Measurements from ENCODE around the gene GCHFR. TPM values are rescaled to one million over a fixed set of nuclear protein-coding genes. Genes with fewer than 3 reads are reported as not detected.

GCHFR gene
- total RNA-seq, 3 donors from 2014 or later = 12.0 to 25.5 (median 18.2) TPM

DNA sequence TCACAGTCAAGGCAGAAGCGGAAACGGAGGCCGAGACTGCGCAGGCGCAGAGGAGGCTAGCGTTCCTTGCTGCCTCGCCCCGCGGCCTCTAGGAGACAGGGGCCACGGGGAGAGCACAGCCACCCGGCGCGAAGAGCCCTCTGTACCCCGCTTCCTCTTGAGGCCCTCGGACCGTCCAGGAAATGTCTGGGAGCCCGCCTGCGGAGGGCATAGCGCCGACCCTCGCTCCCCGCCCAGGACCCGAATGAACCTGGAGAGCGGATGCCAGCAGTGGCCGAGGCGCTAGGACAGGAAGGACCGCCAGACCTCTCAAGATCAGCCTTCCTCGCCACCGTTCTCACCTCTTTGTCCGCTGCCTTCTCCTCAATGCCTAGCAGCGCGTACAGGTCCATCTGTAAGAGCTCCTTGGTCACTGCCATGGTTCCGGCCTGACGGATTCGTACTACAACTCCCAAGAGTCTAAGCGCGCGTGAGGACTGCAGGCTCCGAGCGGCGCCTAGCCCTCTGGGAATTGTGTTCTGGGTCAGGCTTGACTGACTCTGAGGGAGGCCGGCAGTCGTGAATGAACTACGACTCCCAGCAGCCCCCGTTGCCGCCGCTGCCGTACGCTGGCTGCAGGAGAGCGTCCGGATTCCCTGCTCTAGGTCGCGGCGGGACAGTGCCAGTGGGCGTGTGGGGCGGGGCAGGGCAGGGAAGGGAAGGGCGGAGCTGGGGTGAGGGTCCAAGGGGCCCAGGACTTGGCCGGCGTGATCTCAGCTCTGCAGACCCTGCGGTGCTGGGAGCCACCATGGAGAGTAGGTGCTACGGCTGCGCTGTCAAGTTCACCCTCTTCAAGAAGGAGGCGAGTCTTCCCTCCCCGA is 43.4 kb downstream of the GCHFR start, which contains the start of the genes DNAJC17 and ZFYVE19:
Gene DNAJC17 (minus strand): TSS at position 446 of the 860 bp plus-strand sequence. CDS start 27 bp downstream, at position 419.
Gene ZFYVE19 (plus strand): TSS at position 62 of the 860 bp plus-strand sequence. CDS start 501 bp downstream, at position 563.
- intact Hi-C loops (cut with DNase I, micrococcal nuclease) = no loop called here
- peaks cover 25% of the 10 kb centered on the region for H3K4me1 ChIP-seq (ENCODE audit: low read depth)
- no peaks in the 10 kb centered on the region for H3K36me3 ChIP-seq (ENCODE audit: low read depth)
- TF ChIP-seq, protein P1, sequence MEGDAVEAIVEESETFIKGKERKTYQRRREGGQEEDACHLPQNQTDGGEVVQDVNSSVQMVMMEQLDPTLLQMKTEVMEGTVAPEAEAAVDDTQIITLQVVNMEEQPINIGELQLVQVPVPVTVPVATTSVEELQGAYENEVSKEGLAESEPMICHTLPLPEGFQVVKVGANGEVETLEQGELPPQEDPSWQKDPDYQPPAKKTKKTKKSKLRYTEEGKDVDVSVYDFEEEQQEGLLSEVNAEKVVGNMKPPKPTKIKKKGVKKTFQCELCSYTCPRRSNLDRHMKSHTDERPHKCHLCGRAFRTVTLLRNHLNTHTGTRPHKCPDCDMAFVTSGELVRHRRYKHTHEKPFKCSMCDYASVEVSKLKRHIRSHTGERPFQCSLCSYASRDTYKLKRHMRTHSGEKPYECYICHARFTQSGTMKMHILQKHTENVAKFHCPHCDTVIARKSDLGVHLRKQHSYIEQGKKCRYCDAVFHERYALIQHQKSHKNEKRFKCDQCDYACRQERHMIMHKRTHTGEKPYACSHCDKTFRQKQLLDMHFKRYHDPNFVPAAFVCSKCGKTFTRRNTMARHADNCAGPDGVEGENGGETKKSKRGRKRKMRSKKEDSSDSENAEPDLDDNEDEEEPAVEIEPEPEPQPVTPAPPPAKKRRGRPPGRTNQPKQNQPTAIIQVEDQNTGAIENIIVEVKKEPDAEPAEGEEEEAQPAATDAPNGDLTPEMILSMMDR (IDR thresholded peaks at IDR 0.05) = no peak
- H3K9me3 ChIP-seq = no peaks in the 10 kb centered on the region
- peak; percentile 96 to 97 (median 97) for DNase-seq
- H3K4me3 ChIP-seq = peak within 1 kb of the TSS; percentile 64
- ATAC-seq = peak; percentile 97

DNA sequence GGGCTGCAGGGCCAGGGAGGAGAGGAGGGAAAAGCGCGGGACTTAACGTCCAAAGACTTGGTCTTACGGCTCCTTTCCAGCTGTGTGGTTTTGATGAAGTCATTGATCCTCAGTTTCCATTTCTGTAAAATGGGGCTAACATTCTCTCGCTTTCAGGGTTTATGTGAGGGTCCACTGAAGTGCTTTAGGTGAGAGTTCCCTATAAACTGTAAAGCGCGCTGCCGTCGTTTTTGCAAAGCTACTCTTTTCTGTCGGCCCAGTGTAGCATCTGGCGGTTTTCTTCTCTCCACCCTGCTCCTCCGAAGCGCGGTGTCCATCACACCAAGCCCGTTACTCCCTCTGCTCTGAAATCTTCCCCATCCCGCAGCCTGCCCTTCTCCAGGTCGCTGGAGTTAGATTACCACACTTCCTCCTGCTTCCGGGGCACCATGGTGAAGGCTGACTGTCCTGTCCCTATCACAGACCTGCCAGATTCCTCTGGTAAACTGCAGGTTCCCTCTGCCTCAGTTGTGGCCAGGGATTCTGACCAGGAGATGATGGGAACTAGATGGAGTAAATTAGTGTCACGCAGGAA is 44.1 kb downstream of the GCHFR start:
- intact Hi-C loops (cut with DNase I, micrococcal nuclease) = no loop called here
- Histone ChIP-seq H3K9me3 (no peaks in the 10 kb centered on the region), H3K36me3 (ENCODE audit: low read depth) (no peaks in the 10 kb centered on the region), H3K4me1 (ENCODE audit: low read depth) (peaks cover 25% of the 10 kb centered on the region), H3K4me3 (peak overlapping the region; percentile 64)
- DNase-seq = peak in 2 of 3 donors; percentile 39 to 44
- TF ChIP-seq, protein P1 (IDR thresholded peaks at IDR 0.05) = no peak
- ATAC-seq = no peak

DNA sequence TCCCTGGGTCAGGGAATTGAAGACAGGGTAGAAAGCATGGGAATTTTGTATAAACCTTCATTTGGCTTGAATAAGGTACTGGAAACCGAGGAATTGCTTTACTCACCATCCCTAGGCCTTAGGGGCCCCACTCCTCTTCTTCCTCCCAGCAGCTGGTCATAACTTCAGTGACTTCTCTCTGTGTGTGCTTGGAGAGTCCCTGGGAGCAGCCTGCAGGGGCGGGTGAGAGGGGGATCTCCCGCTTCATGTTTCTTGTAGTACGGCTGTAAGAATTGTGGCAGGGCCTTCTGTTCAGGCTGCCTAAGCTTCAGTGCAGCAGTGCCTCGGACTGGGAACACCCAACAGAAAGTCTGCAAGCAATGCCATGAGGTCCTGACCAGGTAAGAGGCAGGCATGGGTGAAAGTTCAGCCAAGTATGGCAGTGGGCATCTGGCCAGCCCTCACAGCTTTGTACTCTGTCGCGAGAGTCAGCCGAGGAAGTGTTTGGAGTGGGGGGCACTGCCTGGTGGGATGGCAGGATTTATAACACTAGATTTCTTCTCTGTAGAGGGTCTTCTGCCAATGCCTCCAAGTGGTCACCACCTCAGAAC is 45.1 kb downstream of the GCHFR start:
- Histone ChIP-seq H3K9me3 (no peaks in the 10 kb centered on the region), H3K4me3 (no peak overlapping the region), H3K4me1 (ENCODE audit: low read depth) (peaks cover 20% of the 10 kb centered on the region), H3K36me3 (ENCODE audit: low read depth) (no peaks in the 10 kb centered on the region)
- ATAC-seq (no peak), DNase-seq (peak in 2 of 3 donors; percentile 28 to 39)
- TF ChIP-seq, protein P1 (IDR thresholded peaks at IDR 0.05) = no peak
- intact Hi-C loops (cut with DNase I, micrococcal nuclease) = no loop called here

DNA sequence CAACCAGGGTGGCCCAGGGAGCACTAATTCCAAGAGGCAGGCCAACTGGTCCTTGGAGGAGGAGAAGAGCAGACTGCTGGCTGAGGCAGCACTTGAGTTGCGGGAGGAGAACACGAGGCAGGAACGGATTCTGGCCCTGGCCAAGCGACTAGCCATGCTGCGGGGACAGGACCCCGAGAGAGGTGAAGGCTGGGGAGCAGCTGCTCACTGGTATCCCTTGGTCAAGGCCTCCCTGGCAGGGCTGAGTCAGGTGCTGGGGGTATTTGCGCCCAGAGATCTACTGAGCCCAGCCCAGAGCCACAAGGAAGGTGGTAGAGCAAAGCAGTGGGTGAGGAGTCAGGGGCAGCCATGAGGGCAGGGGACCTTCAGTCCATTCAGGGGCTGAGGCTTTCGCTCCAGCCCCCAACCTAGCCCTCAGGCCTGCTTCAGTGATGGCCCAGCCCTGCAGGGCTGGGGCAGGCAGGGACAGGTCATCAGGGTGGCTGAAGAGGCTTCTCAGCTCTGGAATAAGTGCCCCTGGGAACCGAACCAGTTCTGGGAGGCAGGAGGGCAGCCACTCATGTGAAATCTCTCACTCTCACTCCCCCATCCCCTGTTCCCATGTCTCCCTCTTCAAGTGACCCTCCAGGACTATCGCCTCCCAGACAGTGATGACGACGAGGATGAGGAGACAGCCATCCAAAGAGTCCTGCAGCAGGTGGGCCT is 49.0 kb downstream of the GCHFR start:
- peaks cover 12% of the 10 kb centered on the region for H3K4me1 ChIP-seq (ENCODE audit: low read depth)
- DNase-seq = peak in 2 of 3 donors; percentile 25 to 45
- H3K36me3 ChIP-seq (ENCODE audit: low read depth) = peaks cover 5% of the 10 kb centered on the region

More for the DNA sequence above, 49.0 kb downstream of the GCHFR start:
- Histone ChIP-seq H3K4me3 (no peak overlapping the region), H3K9me3 (no peaks in the 10 kb centered on the region)
- TF ChIP-seq, protein P1 (IDR thresholded peaks at IDR 0.05) = no peak
- intact Hi-C loops (cut with DNase I, micrococcal nuclease) = no loop called here
- no peak for ATAC-seq

All from mucosa of descending colon (tissue), 3 donors.